Measurements from ENCODE around the gene MDK.

GRCh38 chr11:46408407-46408986 lies 27.0 kb downstream of the MDK start:
- TF ChIP-seq EZH2 (IDR thresholded peaks at IDR 0.05; ENCODE audit: borderline replicate concordance) (no peak), CTCF (IDR thresholded peaks at IDR 0.05; ENCODE audit: poor library complexity) (no peak)
